ENCODE data around the gene PTPRO. TPM values are rescaled to one million over a fixed set of nuclear protein-coding genes. Genes with fewer than 3 reads are reported as not detected.
A peak's percentile ranks its signal among the peaks of the same experiment; 100 is the strongest.

The PTPRO gene
- total RNA-seq, 1 donor from 2014 or later, result 0.24 TPM

DNA sequence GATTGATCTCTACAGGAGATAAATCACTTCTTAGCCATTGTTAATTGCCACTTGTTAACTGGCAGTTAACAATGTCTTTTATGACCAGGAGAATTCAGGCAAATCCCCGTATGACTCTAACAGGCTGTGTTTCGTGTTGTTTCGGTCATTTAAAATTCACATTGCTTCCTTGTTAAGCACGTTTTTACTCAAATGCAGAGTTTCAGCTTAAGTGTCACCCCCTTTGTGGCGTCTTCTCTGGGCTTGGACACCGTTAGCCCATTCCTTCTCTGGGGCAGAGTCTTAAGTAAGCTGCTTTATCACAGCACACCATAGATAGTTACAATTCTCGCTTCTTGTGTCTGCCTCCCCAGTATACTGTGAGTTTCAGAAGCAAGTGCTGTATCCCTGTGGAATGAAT, 261.5 kb downstream of the PTPRO start:
- Mint-ChIP-seq H3K9me3 (ENCODE audit: low read depth) (peaks cover 17% of the 10 kb centered on the region), H3K4me3 (ENCODE audit: low read depth) (no peak overlapping the region), H3K36me3 (ENCODE audit: insufficient read depth) (peaks cover 2% of the 10 kb centered on the region), H3K4me1 (ENCODE audit: low read depth) (no peaks in the 10 kb centered on the region), H3K27me3 (peaks cover 11% of the 10 kb centered on the region), H3K27ac (no peak overlapping the region)
- TF ChIP-seq, protein P1, sequence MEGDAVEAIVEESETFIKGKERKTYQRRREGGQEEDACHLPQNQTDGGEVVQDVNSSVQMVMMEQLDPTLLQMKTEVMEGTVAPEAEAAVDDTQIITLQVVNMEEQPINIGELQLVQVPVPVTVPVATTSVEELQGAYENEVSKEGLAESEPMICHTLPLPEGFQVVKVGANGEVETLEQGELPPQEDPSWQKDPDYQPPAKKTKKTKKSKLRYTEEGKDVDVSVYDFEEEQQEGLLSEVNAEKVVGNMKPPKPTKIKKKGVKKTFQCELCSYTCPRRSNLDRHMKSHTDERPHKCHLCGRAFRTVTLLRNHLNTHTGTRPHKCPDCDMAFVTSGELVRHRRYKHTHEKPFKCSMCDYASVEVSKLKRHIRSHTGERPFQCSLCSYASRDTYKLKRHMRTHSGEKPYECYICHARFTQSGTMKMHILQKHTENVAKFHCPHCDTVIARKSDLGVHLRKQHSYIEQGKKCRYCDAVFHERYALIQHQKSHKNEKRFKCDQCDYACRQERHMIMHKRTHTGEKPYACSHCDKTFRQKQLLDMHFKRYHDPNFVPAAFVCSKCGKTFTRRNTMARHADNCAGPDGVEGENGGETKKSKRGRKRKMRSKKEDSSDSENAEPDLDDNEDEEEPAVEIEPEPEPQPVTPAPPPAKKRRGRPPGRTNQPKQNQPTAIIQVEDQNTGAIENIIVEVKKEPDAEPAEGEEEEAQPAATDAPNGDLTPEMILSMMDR (IDR thresholded peaks at IDR 0.05; ENCODE audit: unreplicated experiment), result no peak
- DNase-seq (ENCODE audit: low spot score, unreplicated experiment), result no peak

DNA sequence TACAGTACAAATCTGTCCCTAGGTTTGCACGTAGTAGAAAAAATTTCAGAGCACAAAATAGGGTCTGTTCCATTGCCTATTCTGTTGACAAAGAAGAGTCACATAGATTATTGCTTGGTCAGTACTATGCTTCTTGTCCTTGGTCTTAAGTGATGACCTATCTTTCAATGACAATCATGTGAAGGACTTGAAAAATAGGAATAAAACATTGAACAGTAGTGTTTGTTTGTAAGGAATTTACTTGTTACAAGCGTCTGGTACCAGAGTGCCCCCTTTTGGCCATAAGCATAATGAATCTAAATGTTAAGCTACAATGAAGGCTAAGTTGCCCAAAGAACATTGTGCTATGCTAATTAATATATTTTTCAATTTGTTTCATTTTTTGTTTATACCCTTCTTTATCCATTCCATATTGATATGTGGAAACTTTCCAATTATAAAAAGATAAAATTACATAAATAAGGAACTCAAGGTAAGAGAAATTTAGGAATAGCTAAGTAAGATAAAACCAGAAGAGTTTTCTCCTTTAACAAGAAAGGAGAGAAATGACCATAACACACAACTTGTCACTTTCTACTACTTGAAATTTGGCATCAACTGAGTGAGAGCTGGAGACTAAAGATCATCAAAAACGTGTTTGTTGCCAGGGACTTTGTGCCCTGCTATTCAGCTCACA, 262.2 kb downstream of the PTPRO start:
- no peak overlapping the region for H3K4me3 Mint-ChIP-seq (ENCODE audit: low read depth)
- H3K27me3 Mint-ChIP-seq, result peaks cover 13% of the 10 kb centered on the region
- TF ChIP-seq, protein P1 (IDR thresholded peaks at IDR 0.05; ENCODE audit: unreplicated experiment), result peak; percentile 71
- H3K36me3 Mint-ChIP-seq (ENCODE audit: insufficient read depth), result peaks cover 2% of the 10 kb centered on the region
- H3K4me1 Mint-ChIP-seq (ENCODE audit: low read depth), result no peaks in the 10 kb centered on the region
- peaks cover 17% of the 10 kb centered on the region for H3K9me3 Mint-ChIP-seq (ENCODE audit: low read depth)
- H3K27ac Mint-ChIP-seq, result no peak overlapping the region
- DNase-seq (ENCODE audit: low spot score, unreplicated experiment), result no peak

DNA sequence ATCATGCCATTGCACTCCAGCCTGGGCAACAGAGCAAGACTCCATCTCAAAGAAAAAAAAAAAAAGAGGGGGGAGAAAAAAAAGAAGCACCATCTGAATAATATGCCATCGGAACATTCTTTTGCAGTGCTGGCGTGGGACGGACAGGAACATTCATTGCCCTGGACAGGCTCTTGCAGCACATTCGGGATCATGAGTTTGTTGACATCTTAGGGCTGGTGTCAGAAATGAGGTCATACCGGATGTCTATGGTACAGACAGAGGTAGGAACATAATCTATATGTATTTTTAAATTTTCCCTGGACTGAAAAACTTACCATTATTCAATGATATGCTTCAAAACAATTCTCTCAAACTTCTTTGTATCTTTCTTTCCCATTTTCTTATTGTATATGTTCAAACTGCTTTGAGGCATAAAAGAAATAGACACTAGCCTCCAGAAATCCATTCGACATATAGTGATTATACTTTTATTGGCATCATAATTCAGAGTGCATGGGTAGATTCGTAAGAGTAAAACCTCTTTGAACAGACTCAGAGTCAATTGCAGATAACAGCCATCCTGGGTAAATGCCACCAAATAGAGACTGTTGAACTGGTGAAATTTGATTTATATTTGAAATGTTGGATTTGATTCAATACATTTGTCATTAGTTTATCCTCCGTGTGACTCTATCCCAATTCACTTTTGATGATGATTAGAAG, 267.2 kb downstream of the PTPRO start:
- Mint-ChIP-seq H3K27ac (no peak overlapping the region), H3K4me1 (ENCODE audit: low read depth) (peaks cover 4% of the 10 kb centered on the region), H3K4me3 (ENCODE audit: low read depth) (peak overlapping the region; percentile 45), H3K36me3 (ENCODE audit: insufficient read depth) (no peaks in the 10 kb centered on the region), H3K9me3 (ENCODE audit: low read depth) (no peaks in the 10 kb centered on the region), H3K27me3 (peaks cover 22% of the 10 kb centered on the region)
- DNase-seq (ENCODE audit: low spot score, unreplicated experiment), result no peak
- TF ChIP-seq, protein P1 (IDR thresholded peaks at IDR 0.05; ENCODE audit: unreplicated experiment), result no peak

DNA sequence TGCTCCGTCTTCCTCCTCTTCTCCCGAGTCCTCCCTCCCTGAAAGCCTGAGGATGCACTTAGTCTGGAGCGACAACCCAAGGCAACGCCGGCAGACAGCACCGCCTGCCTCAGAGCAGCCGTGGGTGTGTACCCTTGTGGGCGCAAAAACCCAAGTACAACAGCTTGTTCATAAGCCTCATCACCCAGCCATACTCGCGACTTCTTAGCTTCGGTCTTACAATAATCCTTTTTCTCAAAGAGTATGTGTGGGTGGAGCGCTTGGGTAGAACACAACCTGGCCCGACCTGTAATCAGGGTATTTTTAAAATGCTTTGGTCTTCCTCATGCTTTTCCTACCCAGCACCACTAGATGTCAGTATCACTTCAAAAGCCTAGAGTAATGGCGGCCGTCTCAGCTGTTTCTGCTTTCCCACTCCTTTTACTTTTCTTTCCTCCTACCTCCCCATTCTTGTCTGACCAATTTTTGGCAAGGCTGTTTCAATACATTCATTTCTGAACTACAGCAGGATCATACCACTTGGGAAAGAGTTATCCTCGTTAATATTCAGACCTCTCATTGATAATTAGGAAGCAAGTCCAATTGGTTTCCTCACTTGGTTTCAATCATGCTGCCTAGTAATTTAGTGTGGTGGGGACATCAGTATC, 268.0 kb downstream of the PTPRO start:
- DNase-seq (ENCODE audit: low spot score, unreplicated experiment), result peak; percentile 43
- Mint-ChIP-seq H3K36me3 (ENCODE audit: insufficient read depth) (no peaks in the 10 kb centered on the region), H3K9me3 (ENCODE audit: low read depth) (no peaks in the 10 kb centered on the region), H3K27ac (no peak overlapping the region), H3K4me1 (ENCODE audit: low read depth) (peaks cover 4% of the 10 kb centered on the region), H3K4me3 (ENCODE audit: low read depth) (peak overlapping the region; percentile 45), H3K27me3 (peaks cover 22% of the 10 kb centered on the region)
- TF ChIP-seq, protein P1 (IDR thresholded peaks at IDR 0.05; ENCODE audit: unreplicated experiment), result peak; percentile 98

DNA sequence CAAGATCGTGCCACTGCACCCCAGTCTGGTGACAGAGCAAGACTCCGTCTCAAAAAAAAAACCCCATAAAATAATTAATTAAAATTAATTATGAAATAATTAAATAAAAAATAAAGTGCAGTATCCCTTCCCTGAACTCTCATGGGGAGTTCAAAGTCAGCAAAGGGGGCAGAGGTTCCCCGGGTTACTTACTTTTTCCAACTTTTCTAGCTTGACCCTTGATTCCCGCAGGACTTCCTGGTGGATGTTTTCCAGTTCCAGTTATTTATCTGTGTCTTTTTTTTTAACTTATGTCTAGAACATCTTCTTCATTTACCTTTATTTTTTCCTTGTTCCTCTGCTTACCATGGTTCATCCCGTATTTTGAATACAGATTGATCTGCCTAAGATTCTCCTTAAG, 269.5 kb downstream of the PTPRO start:
- Mint-ChIP-seq H3K27me3 (peaks cover 17% of the 10 kb centered on the region), H3K4me1 (ENCODE audit: low read depth) (peaks cover 4% of the 10 kb centered on the region), H3K27ac (no peak overlapping the region), H3K4me3 (ENCODE audit: low read depth) (no peak overlapping the region), H3K36me3 (ENCODE audit: insufficient read depth) (no peaks in the 10 kb centered on the region), H3K9me3 (ENCODE audit: low read depth) (no peaks in the 10 kb centered on the region)
- DNase-seq (ENCODE audit: low spot score, unreplicated experiment), result no peak
- TF ChIP-seq, protein P1 (IDR thresholded peaks at IDR 0.05; ENCODE audit: unreplicated experiment), result no peak

All from progenitor cell of endocrine pancreas (in vitro differentiated cells).